ENCODE results near the gene ATAD1. TPM values are rescaled to one million over a fixed set of nuclear protein-coding genes. Genes with fewer than 3 reads are reported as not detected.
"Not testable (repeated sequence)": the region's sequence is repeated elsewhere in the genome, so short reads cannot be mapped to it uniquely, and the experiment has no call there.

The ATAD1 gene
- total and polyA plus RNA-seq, 10 of the 15 experiments (the other 5 are each of a cell fraction or from before 2014, with no cell fraction given) = 24.7 to 59.3 (median 41.1) TPM

DNA sequence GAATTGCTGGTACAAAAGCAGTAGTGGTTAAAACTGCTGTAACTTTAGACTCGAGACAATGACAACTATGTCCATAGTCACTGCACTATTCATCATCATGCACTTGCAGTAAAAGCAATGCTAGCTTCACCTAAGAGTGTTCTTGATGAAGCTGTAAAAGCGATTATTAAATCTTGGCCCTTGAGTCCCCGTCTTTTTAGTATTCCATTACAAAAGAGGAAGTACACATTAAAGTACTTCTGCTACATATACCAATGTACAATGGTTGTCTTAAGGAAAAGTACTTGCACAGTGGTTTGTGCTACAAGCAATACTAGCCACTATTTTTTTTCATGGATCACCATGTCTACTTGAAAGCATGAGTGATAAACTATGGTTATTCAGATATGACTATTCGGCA is 78.3 kb downstream of the ATAD1 start:
- no peaks in the 10 kb centered on the region for H3K27me3 ChIP-seq (replicated peaks in 1 of 2; ENCODE audit: control insufficient read depth in 2 of 2, insufficient read depth in 2 of 2, low read length in 1 of 2)

DNA sequence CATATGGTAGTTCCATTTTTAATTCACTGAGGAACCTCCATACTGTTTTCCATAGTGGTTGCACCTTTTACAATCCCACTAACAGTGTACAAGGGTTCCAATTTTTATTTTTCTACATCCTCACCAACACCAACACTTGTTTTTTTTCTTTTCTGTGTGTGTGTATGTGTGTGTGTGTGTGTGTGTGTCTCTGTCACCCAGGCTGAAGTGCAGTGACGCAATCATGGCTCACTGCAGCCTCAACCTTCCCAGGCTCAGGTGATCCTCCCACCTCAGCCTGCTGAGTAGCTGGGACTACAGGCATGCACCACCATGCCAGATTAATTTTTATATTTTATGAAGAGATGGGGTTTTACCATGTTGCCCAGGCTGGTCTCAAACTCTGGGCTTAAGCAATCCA is 79.8 kb downstream of the ATAD1 start:
- ChIA-PET CTCF (interaction anchor here (2.5 kb wide), 1 partner anchor 13 kb away, joined by 9 read pairs; no protein-coding TSS in a partner anchor), SMC1A (ENCODE audit: uncharacterized antibody, unreplicated experiment) (interaction anchor here (2.1 kb wide), 1 partner anchor 205 kb away, joined by 7 read pairs; no protein-coding TSS in a partner anchor)
- BruUV-seq (replicated peaks); H3K36me3 ChIP-seq (ENCODE audit: control insufficient read depth in 2 of 2, insufficient read depth in 2 of 2, low read length in 1 of 2); H3K79me2 ChIP-seq (ENCODE audit: control insufficient read depth, insufficient read depth, low read length); intact Hi-C loops (cut with micrococcal nuclease; ENCODE audit: unreplicated experiment); H3K4me3 ChIP-seq; ATAC-seq; H3K4me2 ChIP-seq (ENCODE audit: control insufficient read depth, insufficient read depth); H2AFZ ChIP-seq (ENCODE audit: control insufficient read depth, low read depth, low read length); FAIRE-seq; RAD21 ChIA-PET (ENCODE audit: unreplicated experiment); H3K27ac ChIP-seq (ENCODE audit: control insufficient read depth, insufficient read depth); POLR2A ChIA-PET; H4K20me1 ChIP-seq (ENCODE audit: control insufficient read depth, insufficient read depth); H3K27me3 ChIP-seq (replicated peaks in 1 of 2; ENCODE audit: control insufficient read depth in 2 of 2, insufficient read depth in 2 of 2, low read length in 1 of 2); H3K9ac ChIP-seq (ENCODE audit: control insufficient read depth, insufficient read depth, low read length); H3K4me1 ChIP-seq (ENCODE audit: control insufficient read depth, insufficient read depth, low read length); DNase-seq (ENCODE audit: low read depth, low spot score); H3K9me3 ChIP-seq (replicated peaks; ENCODE audit: control insufficient read depth, insufficient read depth, low read length): not testable (repeated sequence)
- in situ Hi-C loops (cut with MboI) = loop anchor here (25.0 kb wide), 1 partner anchor 201 kb away; no protein-coding TSS in a partner anchor
- 93% methylated on average over 1 of the region's 1 CpG for WGBS (ENCODE audit: insufficient coverage, insufficient replicate concordance, low lambda C conversion rate, missing lambda C conversion rate)

More for the DNA sequence above, 78.3 kb downstream of the ATAD1 start:
- peak; percentile 13 for FAIRE-seq
- no peaks in the 10 kb centered on the region for H3K4me1 ChIP-seq (ENCODE audit: control insufficient read depth, insufficient read depth, low read length)
- intact Hi-C loops (cut with micrococcal nuclease; ENCODE audit: unreplicated experiment) = no loop called here
- no peak for TF ChIP-seq IRF4 (IDR thresholded peaks at IDR 0.05; ENCODE audit: low read depth, low read length)
- no peak for TF ChIP-seq MYB (IDR thresholded peaks at IDR 0.05; ENCODE audit: borderline replicate concordance, low read depth, low read length)
- TF ChIP-seq, protein P1, sequence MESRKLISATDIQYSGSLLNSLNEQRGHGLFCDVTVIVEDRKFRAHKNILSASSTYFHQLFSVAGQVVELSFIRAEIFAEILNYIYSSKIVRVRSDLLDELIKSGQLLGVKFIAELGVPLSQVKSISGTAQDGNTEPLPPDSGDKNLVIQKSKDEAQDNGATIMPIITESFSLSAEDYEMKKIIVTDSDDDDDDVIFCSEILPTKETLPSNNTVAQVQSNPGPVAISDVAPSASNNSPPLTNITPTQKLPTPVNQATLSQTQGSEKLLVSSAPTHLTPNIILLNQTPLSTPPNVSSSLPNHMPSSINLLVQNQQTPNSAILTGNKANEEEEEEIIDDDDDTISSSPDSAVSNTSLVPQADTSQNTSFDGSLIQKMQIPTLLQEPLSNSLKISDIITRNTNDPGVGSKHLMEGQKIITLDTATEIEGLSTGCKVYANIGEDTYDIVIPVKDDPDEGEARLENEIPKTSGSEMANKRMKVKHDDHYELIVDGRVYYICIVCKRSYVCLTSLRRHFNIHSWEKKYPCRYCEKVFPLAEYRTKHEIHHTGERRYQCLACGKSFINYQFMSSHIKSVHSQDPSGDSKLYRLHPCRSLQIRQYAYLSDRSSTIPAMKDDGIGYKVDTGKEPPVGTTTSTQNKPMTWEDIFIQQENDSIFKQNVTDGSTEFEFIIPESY (IDR thresholded peaks at IDR 0.05) = no peak
- TF ChIP-seq, protein P2, sequence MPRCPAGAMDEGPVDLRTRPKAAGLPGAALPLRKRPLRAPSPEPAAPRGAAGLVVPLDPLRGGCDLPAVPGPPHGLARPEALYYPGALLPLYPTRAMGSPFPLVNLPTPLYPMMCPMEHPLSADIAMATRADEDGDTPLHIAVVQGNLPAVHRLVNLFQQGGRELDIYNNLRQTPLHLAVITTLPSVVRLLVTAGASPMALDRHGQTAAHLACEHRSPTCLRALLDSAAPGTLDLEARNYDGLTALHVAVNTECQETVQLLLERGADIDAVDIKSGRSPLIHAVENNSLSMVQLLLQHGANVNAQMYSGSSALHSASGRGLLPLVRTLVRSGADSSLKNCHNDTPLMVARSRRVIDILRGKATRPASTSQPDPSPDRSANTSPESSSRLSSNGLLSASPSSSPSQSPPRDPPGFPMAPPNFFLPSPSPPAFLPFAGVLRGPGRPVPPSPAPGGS (IDR thresholded peaks at IDR 0.05; ENCODE audit: borderline replicate concordance, insufficient read depth, low read depth, low read length, poor library complexity, severe bottlenecking) = no peak
- TF ChIP-seq NRF1 (conservative IDR thresholded peaks at IDR 0.05; ENCODE audit: low read depth, low read length) = no peak
- no peak for TF ChIP-seq WRNIP1 (IDR thresholded peaks at IDR 0.05; ENCODE audit: borderline replicate concordance, low read depth, low read length)
- H3K27ac ChIP-seq (ENCODE audit: control insufficient read depth, insufficient read depth) = no peak overlapping the region
- no TSS peak for BruUV-seq (replicated peaks)
- no peak overlapping the region for H3K9ac ChIP-seq (ENCODE audit: control insufficient read depth, insufficient read depth, low read length)
- no peaks in the 10 kb centered on the region for H4K20me1 ChIP-seq (ENCODE audit: control insufficient read depth, insufficient read depth)
- RAD21 ChIA-PET (ENCODE audit: unreplicated experiment) = no interaction called here
- H3K79me2 ChIP-seq (ENCODE audit: control insufficient read depth, insufficient read depth, low read length) = no peaks in the 10 kb centered on the region
- DNase-seq (ENCODE audit: low read depth, low spot score) = no peak
- no peaks in the 10 kb centered on the region for H3K36me3 ChIP-seq (ENCODE audit: control insufficient read depth in 2 of 2, insufficient read depth in 2 of 2, low read length in 1 of 2)
- H3K9me3 ChIP-seq (replicated peaks; ENCODE audit: control insufficient read depth, insufficient read depth, low read length) = no peaks in the 10 kb centered on the region
- POLR2A ChIA-PET = no interaction called here
- H3K4me2 ChIP-seq (ENCODE audit: control insufficient read depth, insufficient read depth) = no peak overlapping the region
- in situ Hi-C loops (cut with MboI) = loop anchor here (25.0 kb wide), 1 partner anchor 202 kb away; no protein-coding TSS in a partner anchor
- H2AFZ ChIP-seq (ENCODE audit: control insufficient read depth, low read depth, low read length) = no peak overlapping the region
- WGBS (ENCODE audit: insufficient coverage, insufficient replicate concordance, low lambda C conversion rate, missing lambda C conversion rate) = 37% methylated on average over 4 of the region's 4 CpGs
- no peak overlapping the region for H3K4me3 ChIP-seq
- SMC1A ChIA-PET (ENCODE audit: uncharacterized antibody, unreplicated experiment) = interaction anchor here (1.3 to 2.1 kb wide), 2 partner anchors 47 to 206 kb away, joined by 3 to 7 read pairs; no protein-coding TSS in a partner anchor
- CTCF ChIA-PET = interaction anchor here (1.3 kb wide), 1 partner anchor 205 kb away, joined by 5 read pairs; no protein-coding TSS in a partner anchor
- no peak for ATAC-seq

All from GM12878 (cell line).